RWPE2 (cell line): ENCODE data around the gene LRRC51.

Experiments
- ATAC-seq: fragments of 200-7000 bp; cut with Tn5 transposase; 3 replicates; pipeline ENCODE4 v1.9.1; 2021; ENCODE audit warnings: low read depth
- DNase-seq: peaks from one replicate; pipeline ENCODE4 v3.0.0-alpha.2; 2020; ENCODE audit warnings: low spot score
- H3K27ac ChIP-seq: fragments of 450-650 bp; 2 replicates; pipeline ENCODE4 v1.5.1; 2017; ENCODE audit warnings: mild to moderate bottlenecking; ENCODE audit not compliant: poor library complexity, severe bottlenecking
- H3K27me3 ChIP-seq: fragments of 250-450 bp; sonication (Bioruptor Pico); 2 replicates; pipeline ENCODE4 v1.5.1; 2021; ENCODE audit warnings: mild to moderate bottlenecking, moderate library complexity; ENCODE audit not compliant: insufficient read depth, poor library complexity, severe bottlenecking
- H3K36me3 ChIP-seq: fragments of 250-450 bp; sonication (Bioruptor Pico); 2 replicates; pipeline ENCODE4 v1.5.1; 2020; ENCODE audit warnings: low read depth, mild to moderate bottlenecking, moderate library complexity
- H3K4me1 ChIP-seq: fragments of 250-450 bp; sonication (Bioruptor Pico); 2 replicates; pipeline ENCODE4 v1.5.1; 2021; ENCODE audit warnings: mild to moderate bottlenecking, moderate library complexity; ENCODE audit not compliant: insufficient read depth, poor library complexity, severe bottlenecking
- H3K4me3 ChIP-seq: fragments of 250-450 bp; sonication (Bioruptor Pico); 2 replicates; pipeline ENCODE4 v1.5.1; 2021; ENCODE audit warnings: mild to moderate bottlenecking, moderate library complexity; ENCODE audit not compliant: severe bottlenecking
- H3K9me3 ChIP-seq: fragments of 250-450 bp; sonication (Bioruptor Pico); 2 replicates; pipeline ENCODE4 v1.5.1; 2021; ENCODE audit warnings: mild to moderate bottlenecking, moderate library complexity; ENCODE audit not compliant: severe bottlenecking
- CTCF ChIP-seq: fragments of 450-650 bp; IDR thresholded peaks from one replicate; pipeline ENCODE4 v1.5.1; 2017; ENCODE audit warnings: mild to moderate bottlenecking, moderate library complexity; ENCODE audit not compliant: poor library complexity, severe bottlenecking

Gene LRRC51

DNA sequence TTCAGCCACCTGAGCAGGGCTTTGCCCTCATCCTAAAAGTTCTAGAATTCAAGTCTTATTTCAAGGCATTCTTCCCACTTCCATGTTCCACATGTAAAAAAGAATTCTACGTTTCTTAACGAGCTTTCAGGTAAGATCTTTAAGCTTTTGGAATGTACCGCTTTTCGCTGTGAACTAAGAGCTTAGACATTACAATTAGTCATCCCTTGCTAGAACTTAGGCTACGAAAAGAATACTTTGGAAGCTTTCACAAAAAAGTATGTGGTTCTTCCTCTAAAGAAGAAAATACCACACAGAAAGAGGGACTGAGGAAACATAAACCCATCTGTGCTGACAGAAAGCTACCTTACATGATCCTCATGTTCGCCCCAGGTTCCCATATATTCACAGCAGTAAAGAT lies 2.2 kb upstream of the LRRC51 start:
- Histone ChIP-seq H3K36me3 (peaks cover 30% of the 10 kb centered on the region), H3K27me3 (no peaks in the 10 kb centered on the region), H3K4me1 (peaks cover 12% of the 10 kb centered on the region), H3K4me3 (peak overlapping the region; percentile 56), H3K27ac (peak overlapping the region; percentile 68), H3K9me3 (no peaks in the 10 kb centered on the region)
- DNase-seq (no peak), ATAC-seq (no peak)
- no peak for TF ChIP-seq CTCF

GRCh38 chr11:72079819-72080325 lies 778 bp upstream of the LRRC51 start:
- no peaks in the 10 kb centered on the region for H3K9me3 ChIP-seq

GRCh38 chr11:72081184-72081644 lies 564 bp downstream of the LRRC51 start:
- H3K9me3 ChIP-seq = no peaks in the 10 kb centered on the region
- ATAC-seq = no peak
- peaks cover 25% of the 10 kb centered on the region for H3K4me1 ChIP-seq
- H3K27ac ChIP-seq = peak overlapping the region; percentile 68
- H3K4me3 ChIP-seq = peak overlapping the region; percentile 56
- TF ChIP-seq CTCF = no peak
- no peak for DNase-seq
- H3K36me3 ChIP-seq = peaks cover 10% of the 10 kb centered on the region
- H3K27me3 ChIP-seq = no peaks in the 10 kb centered on the region

More at GRCh38 chr11:72079819-72080325, 778 bp upstream of the LRRC51 start:
- H3K4me1 ChIP-seq = peaks cover 25% of the 10 kb centered on the region
- DNase-seq = no peak
- no peak for TF ChIP-seq CTCF
- H3K36me3 ChIP-seq = peaks cover 23% of the 10 kb centered on the region
- no peaks in the 10 kb centered on the region for H3K27me3 ChIP-seq
- no peak; the same call in 2 of the 3 replicates for ATAC-seq
- peak overlapping the region; percentile 68 for H3K27ac ChIP-seq
- peak overlapping the region; percentile 56 for H3K4me3 ChIP-seq

- TF ChIP-seq CTCF = no peak
- peak overlapping the region; percentile 68 for H3K27ac ChIP-seq
- peaks cover 5% of the 10 kb centered on the region; the same call in 1 of the 2 replicates for H3K36me3 ChIP-seq
- H3K4me3 ChIP-seq = no peak overlapping the region
- no peaks in the 10 kb centered on the region for H3K9me3 ChIP-seq
- H3K4me1 ChIP-seq = peaks cover 25% of the 10 kb centered on the region
- DNase-seq (no peak), ATAC-seq (no peak)
- H3K27me3 ChIP-seq = no peaks in the 10 kb centered on the region
Measured at GRCh38 chr11:72081821-72082453, 1.3 kb downstream of the LRRC51 start.

DNA sequence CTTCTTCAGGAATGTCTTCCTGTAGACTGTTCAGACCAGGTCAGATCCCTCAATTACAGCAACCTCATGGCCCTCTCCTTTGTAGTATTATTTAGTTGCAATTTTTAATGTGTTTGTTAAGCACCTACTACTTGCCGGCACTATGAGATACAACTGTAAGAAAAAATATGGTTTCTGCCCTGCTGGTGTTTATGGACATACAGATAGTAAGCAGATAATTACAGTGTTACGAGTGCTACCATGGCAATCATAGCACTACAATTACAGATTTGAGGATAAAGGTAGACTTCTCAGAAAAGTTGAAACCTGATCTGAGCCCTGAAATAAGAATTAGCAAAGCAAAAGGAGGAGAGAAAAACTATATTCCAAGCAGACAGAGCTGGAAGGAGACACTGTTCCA lies 2.8 kb downstream of the LRRC51 start:
- H3K4me3 ChIP-seq = no peak overlapping the region
- peaks cover 19% of the 10 kb centered on the region for H3K4me1 ChIP-seq
- ATAC-seq (no peak), DNase-seq (no peak)
- 0 out of 2 replicates have a peak, but pooled peaks cover 3% of the 10 kb centered on the region for H3K36me3 ChIP-seq
- no peaks in the 10 kb centered on the region for H3K27me3 ChIP-seq
- no peaks in the 10 kb centered on the region for H3K9me3 ChIP-seq
- TF ChIP-seq CTCF = no peak
- peak overlapping the region; percentile 65 for H3K27ac ChIP-seq
